ENCODE data around the gene C2CD2.
A peak's percentile ranks its signal among the peaks of the same experiment; 100 is the strongest.

Gene C2CD2

GRCh38 chr21:41908829-41909228, 45.0 kb downstream of the C2CD2 start:
- DNase-seq (ENCODE audit: low read depth) = no peak

GRCh38 chr21:41907496-41908258, 46.1 kb downstream of the C2CD2 start:
- no peak for DNase-seq (ENCODE audit: low read depth)

DNA sequence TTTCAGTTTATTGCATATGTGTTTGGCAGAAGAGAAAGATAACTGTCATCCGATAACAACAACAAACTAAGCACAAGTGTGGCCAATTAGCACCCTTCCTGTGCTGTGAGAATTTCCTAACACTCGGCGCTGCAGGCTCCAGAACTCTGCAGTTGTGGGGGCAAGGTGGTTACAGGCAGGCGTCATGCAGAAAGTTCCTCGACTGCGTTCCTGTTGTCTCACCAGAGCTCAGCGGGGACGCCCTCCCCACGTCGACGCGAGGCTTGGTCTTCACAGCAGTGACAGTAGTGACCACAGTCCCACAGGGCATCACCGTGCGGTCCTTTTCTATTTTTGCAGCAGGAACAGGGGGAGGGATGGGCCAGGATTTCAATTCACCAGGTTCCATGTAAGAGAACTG, 47.0 kb downstream of the C2CD2 start:
- DNase-seq (ENCODE audit: low read depth) = no peak

- DNase-seq (ENCODE audit: low read depth) = no peak
Observed at GRCh38 chr21:41903559-41904351, 50.1 kb downstream of the C2CD2 start.

GRCh38 chr21:41902946-41903345, 50.9 kb downstream of the C2CD2 start:
- DNase-seq (ENCODE audit: low read depth) = no peak

DNA sequence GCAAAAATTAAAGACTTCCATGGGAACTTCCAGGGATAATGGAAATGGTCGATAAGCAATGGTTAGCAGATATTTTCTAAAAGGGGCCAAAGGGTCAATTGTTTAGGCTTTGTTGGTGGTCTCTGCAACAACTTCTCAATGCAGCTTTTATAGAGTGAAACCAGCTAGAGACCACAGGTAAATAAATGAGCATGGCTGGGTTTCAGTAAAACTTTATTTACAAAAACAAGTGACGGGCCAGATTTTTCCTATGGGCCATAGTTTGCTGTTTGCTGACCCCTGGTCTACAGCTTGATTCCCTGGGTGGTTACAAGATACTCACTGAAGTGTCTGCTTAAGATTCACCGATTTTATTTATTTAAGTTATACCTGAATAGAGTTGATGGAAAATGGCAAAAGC, 52.0 kb downstream of the C2CD2 start:
- no peak for DNase-seq (ENCODE audit: low read depth)

GRCh38 chr21:41901099-41901498, 52.7 kb downstream of the C2CD2 start:
- DNase-seq (ENCODE audit: low read depth) = no peak

DNA sequence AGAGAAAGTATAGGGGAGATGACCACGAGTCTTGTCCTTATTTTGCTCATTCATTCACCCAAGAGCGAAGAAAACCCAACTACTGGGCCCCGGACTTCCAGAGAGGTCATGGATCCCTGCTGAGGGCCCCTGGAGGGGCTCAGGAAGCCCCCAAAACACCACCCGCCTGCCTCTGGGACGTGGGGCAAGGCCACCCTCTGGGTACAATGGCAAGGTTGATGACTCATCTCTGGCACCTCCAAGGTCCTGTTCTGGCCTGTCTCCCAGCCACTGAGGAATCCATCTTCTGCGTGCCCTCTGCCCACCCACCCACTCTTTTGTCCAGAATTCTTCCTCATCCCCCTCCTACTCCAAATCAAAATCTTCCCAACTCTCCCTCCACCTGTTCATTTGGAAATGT, 53.4 kb downstream of the C2CD2 start:
- DNase-seq (ENCODE audit: low read depth) = no peak

GRCh38 chr21:41899426-41900202, 54.2 kb downstream of the C2CD2 start:
- no peak for DNase-seq (ENCODE audit: low read depth)

- DNase-seq (ENCODE audit: low read depth) = no peak
Observed at GRCh38 chr21:41898998-41899397, 54.8 kb downstream of the C2CD2 start.

DNA sequence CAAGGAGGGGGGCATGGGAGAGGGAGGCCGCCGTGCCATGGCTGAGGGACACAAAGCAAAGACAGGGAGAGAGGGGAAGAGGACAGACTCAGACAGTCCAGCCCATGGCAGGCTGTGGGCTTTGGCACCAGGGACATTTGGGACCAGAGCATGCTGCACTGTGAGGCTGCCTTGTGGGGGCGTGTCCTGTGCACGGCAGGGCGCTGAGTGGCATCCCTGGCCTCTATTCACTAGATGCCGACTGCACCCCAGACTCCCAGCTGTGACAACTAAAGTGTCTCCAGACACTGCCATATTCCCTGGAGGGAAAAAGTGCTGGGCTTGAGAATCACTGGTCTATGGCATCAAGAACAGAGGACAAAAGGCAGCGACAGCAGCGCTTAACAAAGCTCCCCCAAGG, 56.1 kb downstream of the C2CD2 start:
- DNase-seq (ENCODE audit: low read depth) = no peak

DNA sequence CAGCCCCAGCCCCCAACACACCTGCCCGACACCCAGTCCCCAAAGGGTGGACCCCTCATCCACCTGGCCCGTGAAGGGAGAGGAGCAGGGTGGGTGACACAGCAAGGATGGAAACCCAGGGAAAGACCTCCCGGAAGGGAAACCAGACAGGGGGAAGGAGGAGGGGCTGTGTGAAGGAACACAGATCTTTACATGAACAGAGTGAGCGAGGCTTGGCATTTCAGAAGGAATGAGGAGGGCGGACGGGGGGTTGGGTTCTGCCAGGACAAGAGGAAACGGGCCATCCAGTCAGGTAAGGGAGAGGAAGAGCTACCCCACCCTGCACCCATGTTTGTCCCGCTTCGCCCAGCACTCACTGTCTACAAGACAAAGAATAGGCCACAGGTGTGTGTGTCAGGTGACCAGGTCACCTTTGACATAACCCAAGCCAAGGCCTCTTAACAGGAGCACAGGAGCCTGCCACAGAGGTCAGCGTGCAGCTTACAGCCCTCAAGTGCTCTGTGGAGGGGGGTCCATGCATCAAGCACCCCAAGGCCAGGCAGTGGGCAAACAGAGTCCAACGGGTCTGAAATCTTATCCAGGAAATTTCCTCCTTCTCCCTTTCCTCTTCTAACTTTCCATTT, 56.7 kb downstream of the C2CD2 start:
- no peak for DNase-seq (ENCODE audit: low read depth)

DNA sequence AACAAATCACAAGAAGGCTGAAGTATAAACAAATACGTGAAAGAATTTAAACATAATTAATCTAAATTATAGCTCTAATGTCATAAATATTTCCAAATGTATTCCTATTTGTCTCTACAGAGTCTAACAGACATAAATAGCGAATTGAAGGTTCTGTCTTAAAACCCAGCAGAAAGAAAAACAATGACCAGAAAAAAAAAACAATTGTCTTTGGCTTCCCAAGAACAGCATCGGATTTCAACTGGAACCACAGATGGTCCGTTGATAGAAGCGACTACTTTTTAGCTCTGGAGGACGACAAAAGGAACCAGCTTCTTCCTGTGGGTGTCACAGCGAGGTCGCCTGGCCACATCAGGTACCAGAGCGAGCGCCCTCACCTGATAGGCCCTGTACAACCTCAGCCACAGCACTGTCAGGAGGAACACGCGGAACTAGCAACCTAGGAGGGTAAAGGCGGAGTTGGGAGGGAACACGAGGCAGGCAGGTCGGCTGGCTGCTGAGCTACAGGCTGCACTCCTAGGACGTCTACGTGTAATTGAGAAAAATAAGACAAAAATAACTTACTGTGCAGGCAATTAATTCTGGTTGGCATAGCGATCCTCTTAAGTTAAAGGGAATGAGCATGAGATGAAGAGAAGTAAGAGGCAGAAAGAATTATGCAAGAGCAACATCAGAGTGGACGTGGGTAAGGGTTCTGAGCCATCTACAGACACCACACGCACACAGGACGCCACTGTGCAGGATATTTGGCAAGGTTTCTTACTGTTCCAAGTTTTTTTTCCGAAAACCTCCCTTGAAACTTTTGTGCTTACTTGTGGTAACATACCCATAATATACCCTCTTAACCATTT, 58.0 kb downstream of the C2CD2 start:
- DNase-seq (ENCODE audit: low read depth) = peak; percentile 41

GRCh38 chr21:41894922-41895557, 58.8 kb downstream of the C2CD2 start:
- DNase-seq (ENCODE audit: low read depth) = peak; percentile 43

- no peak for DNase-seq (ENCODE audit: low read depth)
Observed at GRCh38 chr21:41894511-41894910, 59.3 kb downstream of the C2CD2 start.

DNA sequence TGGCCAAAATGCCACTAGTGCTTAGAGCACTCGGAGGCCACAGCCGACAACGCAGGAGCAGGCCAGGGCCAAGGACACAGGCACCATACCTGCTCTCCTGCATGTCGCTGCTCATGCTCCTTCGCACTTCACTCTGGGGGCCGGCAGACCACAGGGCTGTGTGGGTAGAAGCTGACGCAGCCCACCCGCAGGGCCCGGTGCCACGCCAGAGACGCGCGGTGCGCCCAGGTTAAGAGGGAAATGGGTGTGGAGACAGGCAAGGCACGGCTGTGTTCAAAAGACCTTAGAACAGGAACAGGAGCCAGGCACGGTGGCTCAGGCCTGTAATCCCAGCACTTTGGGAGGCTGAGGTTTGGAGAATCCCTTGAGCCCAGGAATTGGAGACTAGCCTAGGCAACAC, 61.1 kb downstream of the C2CD2 start:
- DNase-seq (ENCODE audit: low read depth) = no peak

GRCh38 chr21:41891132-41891531, 62.7 kb downstream of the C2CD2 start:
- no peak for DNase-seq (ENCODE audit: low read depth)

GRCh38 chr21:41890355-41890754, 63.5 kb downstream of the C2CD2 start:
- no peak for DNase-seq (ENCODE audit: low read depth)

GRCh38 chr21:41888749-41889376, 65.0 kb downstream of the C2CD2 start:
- no peak for DNase-seq (ENCODE audit: low read depth)

DNA sequence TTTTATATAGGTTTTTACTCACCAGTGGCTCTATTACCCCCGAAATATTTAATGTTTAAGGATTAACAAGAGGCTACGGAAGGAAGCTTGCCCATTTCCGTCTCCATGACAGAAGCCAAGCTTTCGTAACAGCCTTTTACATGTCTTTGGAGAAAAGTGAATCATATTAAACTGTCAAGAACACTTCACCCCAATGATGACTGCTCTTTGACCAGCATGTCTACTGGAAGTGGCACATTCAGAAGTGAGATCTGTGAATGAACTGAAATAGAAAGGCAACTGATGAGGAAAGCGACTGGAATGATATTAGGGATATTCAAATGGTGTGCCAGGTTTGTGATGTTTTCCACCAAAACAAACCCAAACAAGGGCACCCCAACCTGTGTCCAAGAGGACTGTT, 66.2 kb downstream of the C2CD2 start:
- no peak for DNase-seq (ENCODE audit: low read depth)

Measured in stromal cell of bone marrow (primary cell).